ENCODE measurements around the gene MICAL2.

DNA sequence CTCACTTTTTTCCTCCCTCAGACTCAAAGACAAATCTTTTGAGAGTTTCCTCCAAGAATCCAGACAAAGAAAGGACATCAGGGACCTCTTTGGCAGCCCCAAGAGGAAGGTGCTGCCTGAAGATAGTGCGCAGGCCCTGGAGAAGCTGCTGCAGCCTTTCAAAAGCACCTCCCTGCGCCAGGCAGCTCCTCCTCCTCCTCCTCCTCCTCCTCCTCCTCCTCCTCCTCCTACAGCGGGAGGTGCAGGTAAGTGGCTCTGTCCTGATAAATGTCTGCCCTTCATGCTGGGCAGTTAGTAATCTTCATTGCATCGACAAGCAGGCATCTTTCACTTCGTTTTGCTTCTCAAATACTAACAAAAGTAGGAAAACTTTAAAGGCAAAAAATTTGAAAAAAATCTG, 184.2 kb downstream of the MICAL2 start:
- TF ChIP-seq POLR2A (IDR thresholded peaks at IDR 0.05) (no peak), CTCF (IDR thresholded peaks at IDR 0.05) (no peak)
